HEK293 (cell line): ENCODE data around the gene PIGW.

Experiments used
- CTCF ChIA-PET: fragments of 350-600 bp; formaldehyde crosslinking; extraction: SDS; loops from one replicate; lab custom pipeline; 2021; ENCODE audit warnings: antibody characterized with exemption; lab: Yijun Ruan, JAX
- POLR2A ChIA-PET: fragments of 300-600 bp; formaldehyde crosslinking; extraction: SDS; loops from one replicate; lab custom pipeline; 2020; ENCODE audit warnings: antibody characterized with exemption, inconsistent platforms; lab: Yijun Ruan, JAX
- H3K27ac ChIP-seq: fragments of 200-500 bp; sonication (Bioruptor generic); 2 replicates; pipeline ENCODE4 v1.5.1; 2014; ENCODE audit warnings: low read depth, low read length, control low read depth, inconsistent platforms; ENCODE audit errors: extremely low read depth
- H3K36me3 ChIP-seq, 2 experiments: fragments of 200-500 bp in 1 of 2; sonication (Bioruptor generic) in 1 of 2; 1 replicate in 1 of 2; 2 replicates in 1 of 2; pipeline ENCODE4 v1.5.1; 2014 to 2017; ENCODE audit warnings: inconsistent platforms in 2 of 2, low read length in 2 of 2; ENCODE audit not compliant: control insufficient read depth in 2 of 2, insufficient read depth in 1 of 2
- H3K4me1 ChIP-seq: fragments of 200-500 bp; sonication (Bioruptor generic); 2 replicates; pipeline ENCODE4 v1.5.1; 2014; ENCODE audit warnings: mild to moderate bottlenecking, low read length, inconsistent platforms; ENCODE audit not compliant: control insufficient read depth, insufficient read depth
- H3K4me3 ChIP-seq: 2 replicates; pipeline ENCODE4 v1.5.1; 2011; ENCODE audit warnings: low read depth, mild to moderate bottlenecking, control low read depth, low read length, moderate library complexity
- H3K9me3 ChIP-seq: fragments of 200-500 bp; sonication (Bioruptor generic); 2 replicates; pipeline ENCODE4 v1.5.1; 2014; ENCODE audit warnings: low read depth, low read length, inconsistent platforms; ENCODE audit not compliant: control insufficient read depth, insufficient read depth
- BCL6B ChIP-seq: fragments of 450-650 bp; formaldehyde crosslinking; IDR thresholded peaks from 2 replicates; pipeline ENCODE4 v1.5.1; 2017; ENCODE audit warnings: missing biosample characterization, missing genetic modification characterization
- GFI1B ChIP-seq: fragments of 450-650 bp; formaldehyde crosslinking; IDR thresholded peaks from 2 replicates; pipeline ENCODE4 v1.5.1; 2016; ENCODE audit warnings: missing biosample characterization, missing genetic modification characterization
- GLI2 ChIP-seq: fragments of 450-650 bp; formaldehyde crosslinking; IDR thresholded peaks from 2 replicates; pipeline ENCODE4; 2017; ENCODE audit warnings: missing biosample characterization, missing genetic modification characterization, low read depth, borderline replicate concordance
- GLIS2 ChIP-seq: fragments of 450-650 bp; formaldehyde crosslinking; IDR thresholded peaks from 2 replicates; pipeline ENCODE4 v1.5.1; 2016; ENCODE audit warnings: missing biosample characterization, missing genetic modification characterization
- KLF9 ChIP-seq: fragments of 450-650 bp; formaldehyde crosslinking; IDR thresholded peaks from 2 replicates; pipeline ENCODE4 v1.5.1; 2016; ENCODE audit warnings: missing biosample characterization, missing genetic modification characterization, low read depth
- ZBTB1 ChIP-seq: fragments of 450-650 bp; formaldehyde crosslinking; IDR thresholded peaks from 2 replicates; pipeline ENCODE4 v1.5.1; 2016; ENCODE audit warnings: missing biosample characterization, missing genetic modification characterization
- ZBTB10 ChIP-seq: fragments of 450-650 bp; formaldehyde crosslinking; IDR thresholded peaks from 2 replicates; pipeline ENCODE4 v1.5.1; 2016; ENCODE audit warnings: missing biosample characterization, missing genetic modification characterization
- ZBTB48 ChIP-seq: fragments of 450-650 bp; formaldehyde crosslinking; IDR thresholded peaks from 2 replicates; pipeline ENCODE4 v1.5.1; 2016; ENCODE audit warnings: missing biosample characterization, missing genetic modification characterization
- ZEB2 ChIP-seq: fragments of 450-650 bp; formaldehyde crosslinking; IDR thresholded peaks from 2 replicates; pipeline ENCODE4 v1.5.1; 2016; ENCODE audit warnings: missing biosample characterization, missing genetic modification characterization
- ZNF112 ChIP-seq: fragments of 450-650 bp; formaldehyde crosslinking; IDR thresholded peaks from 2 replicates; pipeline ENCODE4 v1.5.0; 2017; ENCODE audit warnings: missing biosample characterization, missing genetic modification characterization
- ZNF202 ChIP-seq: fragments of 450-650 bp; formaldehyde crosslinking; IDR thresholded peaks from 2 replicates; pipeline ENCODE4 v1.5.1; 2016; ENCODE audit warnings: missing biosample characterization, missing genetic modification characterization, borderline replicate concordance
- ZNF24 ChIP-seq: fragments of 450-650 bp; formaldehyde crosslinking; IDR thresholded peaks from 2 replicates; pipeline ENCODE4 v1.5.1; 2016; ENCODE audit warnings: missing biosample characterization, missing genetic modification characterization
- ZNF248 ChIP-seq: fragments of 450-650 bp; formaldehyde crosslinking; IDR thresholded peaks from 2 replicates; pipeline ENCODE4 v1.5.1; 2017; ENCODE audit warnings: missing biosample characterization, missing genetic modification characterization
- ZNF350 ChIP-seq: fragments of 450-650 bp; formaldehyde crosslinking; IDR thresholded peaks from 2 replicates; pipeline ENCODE4 v1.5.0; 2017; ENCODE audit warnings: missing biosample characterization, mild to moderate bottlenecking, missing genetic modification characterization
- ZNF398 ChIP-seq: fragments of 450-650 bp; formaldehyde crosslinking; IDR thresholded peaks from 2 replicates; pipeline ENCODE4 v1.5.1; 2017; ENCODE audit warnings: missing biosample characterization, missing genetic modification characterization
- ZNF433 ChIP-seq: fragments of 450-650 bp; formaldehyde crosslinking; IDR thresholded peaks from 2 replicates; pipeline ENCODE4 v1.5.1; 2016; ENCODE audit warnings: missing biosample characterization, missing genetic modification characterization, low read depth
- ZNF561 ChIP-seq: fragments of 450-650 bp; IDR thresholded peaks from 2 replicates; pipeline ENCODE4 v1.5.1; 2018; ENCODE audit warnings: missing biosample characterization, missing genetic modification characterization, borderline replicate concordance
- ZNF624 ChIP-seq: fragments of 450-650 bp; formaldehyde crosslinking; IDR thresholded peaks from 2 replicates; pipeline ENCODE4 v1.5.1; 2017; ENCODE audit warnings: missing biosample characterization, missing genetic modification characterization
- ZNF629 ChIP-seq: fragments of 450-650 bp; formaldehyde crosslinking; IDR thresholded peaks from 2 replicates; pipeline ENCODE4 v1.5.1; 2017; ENCODE audit warnings: missing biosample characterization, missing genetic modification characterization
- ZNF692 ChIP-seq: fragments of 450-650 bp; formaldehyde crosslinking; IDR thresholded peaks from 2 replicates; pipeline ENCODE4 v1.5.1; 2016; ENCODE audit warnings: missing biosample characterization, missing genetic modification characterization
- ZNF837 ChIP-seq: fragments of 450-650 bp; formaldehyde crosslinking; IDR thresholded peaks from 2 replicates; pipeline ENCODE4 v1.5.1; 2016; ENCODE audit warnings: missing biosample characterization, missing genetic modification characterization
- TF ChIP-seq, protein P1 (sequence below): fragments of 450-650 bp; formaldehyde crosslinking; IDR thresholded peaks from 2 replicates; pipeline ENCODE4 v1.5.1; 2017; ENCODE audit warnings: missing biosample characterization, mild to moderate bottlenecking, missing genetic modification characterization, moderate library complexity
- TF ChIP-seq, protein P2 (sequence below): fragments of 450-650 bp; formaldehyde crosslinking; IDR thresholded peaks from 2 replicates; pipeline ENCODE4 v1.5.1; 2016; ENCODE audit warnings: missing biosample characterization, missing genetic modification characterization
- TF ChIP-seq, protein P3 (sequence below): fragments of 450-650 bp; formaldehyde crosslinking; IDR thresholded peaks from 2 replicates; pipeline ENCODE4 v1.5.1; 2016; ENCODE audit warnings: missing biosample characterization, missing genetic modification characterization

The PIGW gene

GRCh38 chr17:36533935-36534839, 600 bp upstream of the PIGW start:
- H3K36me3 ChIP-seq = peaks cover 54 to 61% of the 10 kb centered on the region in 2 experiments
- H3K9me3 ChIP-seq = no peaks in the 10 kb centered on the region
- peak overlapping the region; percentile 91 for H3K4me3 ChIP-seq
- POLR2A ChIA-PET = interaction anchor here (0.7 to 4.5 kb wide), 11 partner anchors 8 to 69 kb away, joined by 3 to 81 read pairs (median 4); partner anchors contain the start of genes DHRS11, GGNBP2, MRM1 and ZNHIT3
- H3K27ac ChIP-seq = peak overlapping the region; percentile 94
- H3K4me1 ChIP-seq = 0 out of 2 replicates have a peak, but pooled peaks cover 3% of the 10 kb centered on the region
- CTCF ChIA-PET = interaction anchor here (0.5 to 2.0 kb wide), 17 partner anchors 9 to 849 kb away, joined by 3 to 15 read pairs (median 3); partner anchors contain the start of gene MRM1
- TF ChIP-seq ZNF837 (tag by site-specific recombination) = peak; percentile 7; the same call in 1 of the 2 replicates
- TF ChIP-seq ZNF433 (tag by site-specific recombination) = no peak
- peak; percentile 69; the same call in 1 of the 2 replicates for TF ChIP-seq ZBTB48 (tag by site-specific recombination)
- peak; percentile 44 for TF ChIP-seq ZNF692
- TF ChIP-seq KLF9 (tag by site-specific recombination) = peak; percentile 33; the same call in 1 of the 2 replicates
- TF ChIP-seq ZNF350 (tag by site-specific recombination) = no peak
- TF ChIP-seq BCL6B (tag by site-specific recombination) = peak; percentile 8; the same call in 1 of the 2 replicates
- no peak for TF ChIP-seq ZNF561 (tag by site-specific recombination)
- TF ChIP-seq ZNF398 = peak; percentile 61
- no peak for TF ChIP-seq ZNF202 (tag by site-specific recombination)
- TF ChIP-seq ZNF112 (tag by site-specific recombination) = no peak
- peak; percentile 97 for TF ChIP-seq ZEB2 (tag by site-specific recombination)
- TF ChIP-seq ZNF629 = peak; percentile 24; the same call in 1 of the 2 replicates
- TF ChIP-seq ZBTB1 (tag by site-specific recombination) = no peak
- peak; percentile 80 for TF ChIP-seq GLIS2 (tag by site-specific recombination)
- TF ChIP-seq ZNF24 (tag by site-specific recombination) = peak; percentile 45; the same call in 1 of the 2 replicates
- TF ChIP-seq GFI1B = no peak
- TF ChIP-seq GLI2 = no peak
- TF ChIP-seq, protein P1, sequence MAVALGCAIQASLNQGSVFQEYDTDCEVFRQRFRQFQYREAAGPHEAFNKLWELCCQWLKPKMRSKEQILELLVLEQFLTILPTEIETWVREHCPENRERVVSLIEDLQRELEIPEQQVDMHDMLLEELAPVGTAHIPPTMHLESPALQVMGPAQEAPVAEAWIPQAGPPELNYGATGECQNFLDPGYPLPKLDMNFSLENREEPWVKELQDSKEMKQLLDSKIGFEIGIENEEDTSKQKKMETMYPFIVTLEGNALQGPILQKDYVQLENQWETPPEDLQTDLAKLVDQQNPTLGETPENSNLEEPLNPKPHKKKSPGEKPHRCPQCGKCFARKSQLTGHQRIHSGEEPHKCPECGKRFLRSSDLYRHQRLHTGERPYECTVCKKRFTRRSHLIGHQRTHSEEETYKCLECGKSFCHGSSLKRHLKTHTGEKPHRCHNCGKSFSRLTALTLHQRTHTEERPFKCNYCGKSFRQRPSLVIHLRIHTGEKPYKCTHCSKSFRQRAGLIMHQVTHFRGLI (tag by site-specific recombination) = 0 out of 2 replicates have a peak, but pooled peaks have one; percentile 24
- no peak for TF ChIP-seq ZNF248
- no peak for TF ChIP-seq ZNF624 (tag by site-specific recombination)
- TF ChIP-seq, protein P2, sequence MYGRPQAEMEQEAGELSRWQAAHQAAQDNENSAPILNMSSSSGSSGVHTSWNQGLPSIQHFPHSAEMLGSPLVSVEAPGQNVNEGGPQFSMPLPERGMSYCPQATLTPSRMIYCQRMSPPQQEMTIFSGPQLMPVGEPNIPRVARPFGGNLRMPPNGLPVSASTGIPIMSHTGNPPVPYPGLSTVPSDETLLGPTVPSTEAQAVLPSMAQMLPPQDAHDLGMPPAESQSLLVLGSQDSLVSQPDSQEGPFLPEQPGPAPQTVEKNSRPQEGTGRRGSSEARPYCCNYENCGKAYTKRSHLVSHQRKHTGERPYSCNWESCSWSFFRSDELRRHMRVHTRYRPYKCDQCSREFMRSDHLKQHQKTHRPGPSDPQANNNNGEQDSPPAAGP = peak; percentile 55; the same call in 1 of the 2 replicates
- peak; percentile 68 for TF ChIP-seq ZBTB10 (tag by site-specific recombination)
- TF ChIP-seq, protein P3, sequence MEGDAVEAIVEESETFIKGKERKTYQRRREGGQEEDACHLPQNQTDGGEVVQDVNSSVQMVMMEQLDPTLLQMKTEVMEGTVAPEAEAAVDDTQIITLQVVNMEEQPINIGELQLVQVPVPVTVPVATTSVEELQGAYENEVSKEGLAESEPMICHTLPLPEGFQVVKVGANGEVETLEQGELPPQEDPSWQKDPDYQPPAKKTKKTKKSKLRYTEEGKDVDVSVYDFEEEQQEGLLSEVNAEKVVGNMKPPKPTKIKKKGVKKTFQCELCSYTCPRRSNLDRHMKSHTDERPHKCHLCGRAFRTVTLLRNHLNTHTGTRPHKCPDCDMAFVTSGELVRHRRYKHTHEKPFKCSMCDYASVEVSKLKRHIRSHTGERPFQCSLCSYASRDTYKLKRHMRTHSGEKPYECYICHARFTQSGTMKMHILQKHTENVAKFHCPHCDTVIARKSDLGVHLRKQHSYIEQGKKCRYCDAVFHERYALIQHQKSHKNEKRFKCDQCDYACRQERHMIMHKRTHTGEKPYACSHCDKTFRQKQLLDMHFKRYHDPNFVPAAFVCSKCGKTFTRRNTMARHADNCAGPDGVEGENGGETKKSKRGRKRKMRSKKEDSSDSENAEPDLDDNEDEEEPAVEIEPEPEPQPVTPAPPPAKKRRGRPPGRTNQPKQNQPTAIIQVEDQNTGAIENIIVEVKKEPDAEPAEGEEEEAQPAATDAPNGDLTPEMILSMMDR (tag by site-specific recombination) = peak; percentile 96
